ENCODE data around the gene SLC35E4. TPM values are rescaled to one million over a fixed set of nuclear protein-coding genes. Genes with fewer than 3 reads are reported as not detected.

The SLC35E4 gene
- total and polyA plus RNA-seq, 4 donors = 0.14 to 1.2 (median 0.30) TPM

- no peak overlapping the region for H3K4me3 ChIP-seq (ENCODE audit: low read depth in 1 of 3, low read length in 3 of 3)
- H3K27me3 ChIP-seq (ENCODE audit: control insufficient read depth in 4 of 4, insufficient read depth in 4 of 4, low read length in 3 of 4) = no peaks in the 10 kb centered on the region
- WGBS = 91% methylated on average over 4 of the region's 4 CpGs
- H3K4me1 ChIP-seq (ENCODE audit: control insufficient read depth in 4 of 4, insufficient read depth in 4 of 4, low read length in 3 of 4) = no peaks in the 10 kb centered on the region
- no peaks in the 10 kb centered on the region for H3K36me3 ChIP-seq (ENCODE audit: control insufficient read depth in 4 of 4, insufficient read depth in 3 of 4, low read depth in 1 of 4, low read length in 3 of 4)
- no peaks in the 10 kb centered on the region for H3K9me3 ChIP-seq (ENCODE audit: control insufficient read depth in 4 of 4, low read length in 3 of 4)
- H3K9ac ChIP-seq (ENCODE audit: low read depth in 1 of 2, low read length in 2 of 2) = no peak overlapping the region
- H3K27ac ChIP-seq (ENCODE audit: low read depth in 1 of 2, low read length in 2 of 2) = no peak overlapping the region
- no peak for DNase-seq (ENCODE audit: low spot score)
- TF ChIP-seq RAD21 (IDR thresholded peaks at IDR 0.05) (no peak), HNF4G (IDR thresholded peaks at IDR 0.05) (no peak), CTCF (IDR thresholded peaks at IDR 0.05; ENCODE audit: low read depth, low read length, missing input control) (no peak)
Measured at GRCh38 chr22:30687358-30687757, 51.8 kb downstream of the SLC35E4 start.

- TF ChIP-seq REST (IDR thresholded peaks at IDR 0.05) (no peak), FOXA1 (IDR thresholded peaks at IDR 0.05) (no peak), JUND (IDR thresholded peaks at IDR 0.05) (no peak), TAF1 (conservative IDR thresholded peaks at IDR 0.05) (no peak), GABPA (IDR thresholded peaks at IDR 0.05 in 1 of 2, conservative IDR thresholded peaks at IDR 0.05 in 1 of 2) (no peak)
- DNase-seq (ENCODE audit: low spot score) = no peak
- 76% methylated on average over 1 of the region's 1 CpG for WGBS
- H3K36me3 ChIP-seq (ENCODE audit: control insufficient read depth in 4 of 4, insufficient read depth in 3 of 4, low read depth in 1 of 4, low read length in 3 of 4) = no peaks in the 10 kb centered on the region
- peaks cover 3 to 7% (median 5%) of the 10 kb centered on the region in 4 donors for H3K4me1 ChIP-seq (ENCODE audit: control insufficient read depth in 4 of 4, insufficient read depth in 4 of 4, low read length in 3 of 4)
- H3K27me3 ChIP-seq (ENCODE audit: control insufficient read depth in 4 of 4, insufficient read depth in 4 of 4, low read length in 3 of 4) = no peaks in the 10 kb centered on the region
- H3K9ac ChIP-seq (ENCODE audit: low read depth in 1 of 2, low read length in 2 of 2) = no peak overlapping the region
- no peak overlapping the region for H3K4me3 ChIP-seq (ENCODE audit: low read depth in 1 of 3, low read length in 3 of 3)
- H3K27ac ChIP-seq (ENCODE audit: low read depth in 1 of 2, low read length in 2 of 2) = no peak overlapping the region
- H3K9me3 ChIP-seq (ENCODE audit: control insufficient read depth in 4 of 4, low read length in 3 of 4) = no peaks in the 10 kb centered on the region
Measured at GRCh38 chr22:30689622-30690021, 54.0 kb downstream of the SLC35E4 start.

GRCh38 chr22:30691204-30691603, 55.6 kb downstream of the SLC35E4 start:
- TF ChIP-seq JUND (IDR thresholded peaks at IDR 0.05) (no peak), SP1 (IDR thresholded peaks at IDR 0.05) (no peak), EGR1 (IDR thresholded peaks at IDR 0.05; ENCODE audit: low read depth in 2 of 2) (no peak)
- no peak overlapping the region for H3K27ac ChIP-seq (ENCODE audit: low read depth in 1 of 2, low read length in 2 of 2)
- no peak overlapping the region for H3K4me3 ChIP-seq (ENCODE audit: low read depth in 1 of 3, low read length in 3 of 3)
- peaks cover 3 to 16% (median 5%) of the 10 kb centered on the region in 4 donors for H3K4me1 ChIP-seq (ENCODE audit: control insufficient read depth in 4 of 4, insufficient read depth in 4 of 4, low read length in 3 of 4)
- no peak overlapping the region for H3K9ac ChIP-seq (ENCODE audit: low read depth in 1 of 2, low read length in 2 of 2)
- 77% methylated on average over 1 of the region's 1 CpG for WGBS
- H3K9me3 ChIP-seq (ENCODE audit: control insufficient read depth in 4 of 4, low read length in 3 of 4) = no peaks in the 10 kb centered on the region
- H3K36me3 ChIP-seq (ENCODE audit: control insufficient read depth in 4 of 4, insufficient read depth in 3 of 4, low read depth in 1 of 4, low read length in 3 of 4) = no peaks in the 10 kb centered on the region
- H3K27me3 ChIP-seq (ENCODE audit: control insufficient read depth in 4 of 4, insufficient read depth in 4 of 4, low read length in 3 of 4) = no peaks in the 10 kb centered on the region
- no peak for DNase-seq (ENCODE audit: low spot score)

All from liver (tissue), 9 donors.